LHCN-M2 (cell line): ENCODE data around the gene TMX1. TPM values are rescaled to one million over a fixed set of nuclear protein-coding genes. Genes with fewer than 3 reads are reported as not detected.

Experiments used
- DNase-seq: peaks from one replicate; pipeline ENCODE4 v3.0.0-alpha.2; 2012; ENCODE audit warnings: low read depth
- total RNA-seq: library from RNA; depleted of rRNA; stranded (reverse); fragments of >200 nt; gene quantifications from 2 replicates; pipeline ENCODE4 v1.2.3, GENCODE V29; 2014

The TMX1 gene
- total RNA-seq, 1 experiment from 2014 or later: 93.9 TPM

DNA sequence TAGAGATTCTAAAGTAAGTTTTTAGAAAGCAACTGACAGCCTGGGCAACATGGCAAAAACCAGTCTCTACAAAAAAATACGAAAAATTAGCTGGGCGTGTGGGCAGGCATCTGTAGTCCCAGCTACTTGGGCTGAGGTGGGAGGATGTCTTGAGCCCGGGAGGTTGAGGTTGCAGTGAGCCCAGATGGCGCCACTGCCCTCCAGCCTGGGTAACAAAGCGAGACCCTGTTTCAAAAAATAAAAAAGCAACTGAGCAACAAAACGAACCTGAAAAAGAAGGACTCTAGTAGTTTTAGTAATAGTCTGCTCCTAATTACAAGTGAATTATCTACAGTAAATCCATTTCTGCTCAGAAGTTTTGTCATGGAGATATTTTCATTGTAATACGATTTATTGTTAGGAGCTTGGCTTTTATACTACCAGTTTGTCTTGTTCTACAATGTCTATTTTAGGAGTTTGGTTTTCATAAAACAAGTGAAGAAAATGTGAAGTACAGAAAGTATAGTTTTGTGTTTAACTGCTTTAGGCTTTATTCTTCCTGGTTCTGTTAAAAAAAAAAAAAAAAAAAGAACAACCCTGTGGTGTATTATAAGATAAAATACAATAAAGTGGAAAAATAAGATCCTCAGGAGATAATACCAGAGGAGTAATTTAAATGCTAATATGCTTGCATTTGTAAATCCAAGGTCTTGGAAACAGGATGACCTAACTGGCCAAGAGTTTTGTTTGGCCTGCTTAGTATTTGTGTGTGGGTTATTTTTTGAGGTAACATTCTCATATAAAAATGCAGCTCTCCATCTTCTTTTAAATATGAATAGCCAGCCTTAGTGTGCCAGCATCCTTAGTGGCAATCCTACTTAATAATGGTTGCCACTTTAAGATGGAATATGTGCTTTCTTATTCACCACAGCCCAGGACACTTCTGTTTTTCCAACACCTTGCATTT lies 2.8 kb downstream of the TMX1 start:
- DNase-seq: no peak

DNA sequence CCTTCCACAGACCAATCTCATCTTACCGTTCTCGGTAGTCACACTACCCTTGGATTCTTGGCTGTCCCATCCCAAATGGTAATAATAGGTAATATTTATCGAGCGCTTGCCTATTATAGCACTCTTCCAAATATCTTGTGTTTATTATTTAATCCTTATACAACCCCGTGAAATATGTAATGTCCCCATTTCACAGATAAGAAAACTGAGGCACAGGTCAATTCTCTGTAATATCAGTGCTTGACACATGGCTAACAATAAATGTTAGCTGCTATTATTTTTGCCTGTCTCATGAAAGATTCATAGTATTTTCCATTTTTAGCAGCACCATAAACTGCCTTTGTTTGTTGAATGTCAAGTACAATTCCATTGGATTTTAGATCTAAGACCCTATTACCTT lies 4.5 kb downstream of the TMX1 start:
- no peak for DNase-seq

DNA sequence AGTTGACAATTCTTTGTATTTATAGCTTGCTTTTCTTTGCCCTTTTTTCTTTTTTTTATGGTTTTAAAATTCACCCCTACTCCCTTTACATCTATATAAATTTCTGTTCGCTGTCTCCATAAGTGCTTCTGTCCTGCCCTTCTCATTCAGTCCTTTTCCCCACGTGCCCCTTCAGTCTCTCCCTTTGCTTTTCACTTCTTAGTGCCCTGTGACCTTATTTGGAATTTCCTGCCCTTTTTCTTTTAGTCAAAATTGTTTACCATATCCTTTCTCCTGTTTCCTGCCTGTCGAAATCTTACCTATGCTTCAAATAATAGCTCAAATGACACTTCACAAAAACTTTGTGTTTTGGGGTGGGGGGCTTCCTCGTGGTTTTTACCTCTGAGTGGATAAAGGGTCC lies 6.0 kb downstream of the TMX1 start:
- no peak for DNase-seq

DNA sequence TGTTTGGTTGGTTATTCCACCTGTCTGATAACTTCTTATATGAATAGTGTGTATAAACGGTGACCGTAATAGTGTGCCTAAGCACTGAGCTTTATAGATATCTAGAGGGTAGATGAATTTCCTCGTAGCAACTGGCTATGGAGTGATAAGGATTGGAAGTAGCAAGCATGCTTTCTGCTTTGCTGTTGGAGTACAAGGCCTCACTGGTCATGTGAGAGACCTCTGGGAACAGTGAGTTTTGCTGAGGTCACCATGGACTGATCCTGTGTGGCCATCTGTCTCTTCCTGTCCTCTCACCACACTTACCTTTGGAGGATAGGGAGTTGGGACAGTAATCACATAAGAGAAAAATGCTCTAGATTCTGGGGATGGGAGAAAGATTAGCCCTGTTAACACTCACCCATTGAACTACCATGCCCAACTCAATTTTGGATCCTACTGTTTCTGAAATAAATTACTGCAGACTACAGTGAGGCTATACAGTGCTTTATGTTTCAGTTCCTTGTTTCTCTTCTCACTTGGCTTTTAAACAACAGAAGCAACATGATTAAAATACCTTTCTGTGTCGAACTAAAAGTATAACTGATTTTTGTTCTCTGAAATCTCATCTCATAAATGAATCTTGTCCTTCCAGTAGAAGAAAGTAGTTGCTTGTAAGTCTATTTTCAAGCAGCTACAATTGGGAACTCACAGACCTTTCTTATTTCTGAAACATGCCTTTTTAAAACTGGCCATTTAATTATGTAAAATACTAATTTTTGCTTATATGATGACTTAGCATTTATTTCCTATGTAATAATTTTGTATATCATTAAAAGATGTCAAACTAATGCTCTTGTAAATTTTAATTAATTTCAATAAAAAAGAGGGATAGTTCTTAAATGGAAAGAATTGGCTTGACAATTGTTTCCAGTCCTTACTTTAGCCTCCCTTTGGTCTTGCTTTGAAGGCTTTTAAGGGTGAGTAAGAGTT lies 8.3 kb downstream of the TMX1 start:
- no peak for DNase-seq

DNA sequence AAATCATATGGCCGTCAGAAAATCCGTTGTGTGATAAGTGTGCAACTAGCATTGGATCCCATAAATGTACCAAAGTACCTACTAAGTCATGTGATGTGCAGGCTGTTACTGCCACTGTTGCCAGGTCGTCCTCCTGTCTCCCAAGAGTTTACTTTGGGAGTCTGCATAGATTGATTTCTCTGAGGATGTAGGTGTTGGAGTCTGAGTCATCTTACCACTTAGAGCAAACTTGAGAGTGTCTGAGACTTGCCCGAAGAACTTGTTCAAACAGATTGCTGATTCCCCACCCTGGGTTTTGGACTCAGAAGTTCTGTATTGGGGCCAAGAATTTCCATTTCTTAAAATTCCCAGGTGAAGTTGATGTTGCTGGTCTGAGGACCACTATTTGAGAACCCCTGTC lies 11.4 kb downstream of the TMX1 start:
- no peak for DNase-seq

DNA sequence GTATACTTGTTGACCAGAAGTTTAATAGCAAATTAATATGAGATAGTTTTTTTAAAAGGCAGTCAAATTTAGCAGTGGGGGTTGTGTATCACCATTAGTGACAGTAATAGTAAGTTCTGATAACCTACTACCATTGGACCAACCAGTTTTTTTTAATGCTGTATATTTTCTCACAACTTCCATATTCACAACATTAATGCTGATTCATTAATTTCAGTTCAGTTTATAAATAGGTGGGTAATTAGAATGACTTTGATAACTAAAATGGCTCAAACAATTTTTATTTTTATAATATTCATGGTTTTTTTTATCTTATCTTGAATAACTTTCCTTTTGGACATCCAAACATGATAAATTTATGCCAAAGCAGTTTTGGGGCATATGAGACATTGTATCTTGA lies 13.8 kb downstream of the TMX1 start:
- no peak for DNase-seq

DNA sequence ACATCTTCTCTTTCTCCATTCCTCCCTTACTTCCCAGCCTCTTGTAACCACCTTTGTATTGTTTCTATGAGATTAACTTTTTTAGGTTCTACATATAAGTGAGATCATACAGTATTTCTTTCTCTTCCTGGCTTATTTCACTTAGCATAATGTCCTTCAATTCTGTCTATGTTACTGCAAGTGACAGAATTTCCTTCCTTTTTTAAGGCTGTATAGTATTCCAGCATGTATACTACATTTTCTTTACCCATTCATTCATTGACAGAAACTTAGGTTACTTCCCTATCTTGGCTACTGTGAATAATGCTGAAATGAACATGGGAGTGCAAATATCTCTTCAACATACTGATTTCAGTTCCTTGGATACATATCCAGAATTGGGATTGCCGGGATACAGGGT lies 18.2 kb downstream of the TMX1 start:
- DNase-seq: no peak

DNA sequence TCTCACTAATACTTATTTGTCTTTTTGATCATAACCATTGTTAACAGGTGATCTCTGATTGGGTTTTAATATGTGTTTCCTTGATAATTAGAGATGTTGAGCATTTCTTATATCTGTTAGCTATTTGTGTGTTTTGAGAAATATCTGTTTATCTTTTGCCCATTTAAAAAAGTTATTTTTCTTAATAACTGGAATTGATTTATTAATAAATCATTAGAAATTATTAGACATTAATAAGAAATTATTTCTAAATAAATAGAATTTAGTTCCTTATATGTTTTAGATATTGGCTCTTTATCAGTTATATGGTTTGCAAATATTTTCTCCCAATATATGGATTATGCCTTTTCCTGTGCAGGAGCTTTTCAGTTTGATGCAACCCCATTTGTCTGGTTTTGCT lies 18.7 kb downstream of the TMX1 start:
- no peak for DNase-seq

DNA sequence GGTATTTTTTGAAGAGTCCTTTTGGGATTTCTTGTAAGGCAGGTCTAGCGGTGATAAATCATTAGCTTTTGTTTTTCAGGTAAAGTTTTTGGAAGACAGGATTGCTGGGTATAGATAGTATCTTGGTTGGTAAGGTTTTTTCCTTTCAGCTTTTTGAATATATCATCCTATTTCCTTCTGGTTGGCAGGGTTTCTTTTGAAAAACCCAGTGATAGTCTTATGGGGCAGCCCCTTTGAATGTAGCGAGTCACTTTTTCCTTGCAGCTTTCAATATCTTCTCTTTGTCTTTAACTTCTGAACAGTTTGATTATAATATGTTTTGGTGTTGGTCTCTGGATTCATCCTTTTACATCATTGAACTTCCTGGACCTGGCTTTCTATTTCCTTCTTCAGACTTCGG lies 20.2 kb downstream of the TMX1 start:
- DNase-seq: no peak

DNA sequence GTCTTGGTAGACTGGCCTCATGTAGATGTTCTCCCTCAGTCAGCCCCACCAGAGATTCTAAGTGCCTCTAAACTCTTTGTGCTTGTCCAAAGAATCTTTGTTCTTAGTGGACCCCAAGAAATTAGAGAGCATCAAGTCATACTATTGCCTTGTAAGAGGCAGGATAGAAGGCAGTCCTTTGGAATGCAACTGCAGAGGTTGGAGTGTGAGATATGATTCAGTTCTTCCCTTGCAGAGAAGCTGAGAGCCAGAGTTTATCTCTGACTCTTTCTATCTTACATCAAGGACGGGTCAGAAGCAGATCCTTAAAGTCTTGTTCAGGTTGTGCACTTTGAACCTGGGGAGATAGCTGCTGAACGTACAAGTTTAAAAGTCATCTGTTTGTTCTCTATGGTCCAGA lies 21.1 kb downstream of the TMX1 start:
- DNase-seq: no peak

DNA sequence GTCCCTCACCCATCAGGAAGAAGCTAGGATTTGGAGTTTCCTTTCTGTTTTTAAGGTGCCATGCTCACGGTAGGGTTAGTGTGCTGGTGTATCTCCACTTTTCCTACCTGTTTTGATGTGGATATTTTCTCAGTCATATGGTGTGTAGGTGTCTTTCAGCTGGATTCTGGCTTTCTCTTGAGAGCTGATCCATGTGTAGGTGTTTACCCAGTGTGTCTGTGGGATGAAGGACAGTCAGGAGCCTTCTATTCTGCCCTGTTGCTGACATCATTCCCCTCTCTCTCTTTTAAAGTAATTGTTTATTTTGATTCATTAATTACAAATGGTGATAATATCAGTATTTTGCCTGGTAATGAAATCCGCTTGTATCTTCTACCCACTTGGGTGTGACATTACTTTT lies 22.8 kb downstream of the TMX1 start:
- no peak for DNase-seq

DNA sequence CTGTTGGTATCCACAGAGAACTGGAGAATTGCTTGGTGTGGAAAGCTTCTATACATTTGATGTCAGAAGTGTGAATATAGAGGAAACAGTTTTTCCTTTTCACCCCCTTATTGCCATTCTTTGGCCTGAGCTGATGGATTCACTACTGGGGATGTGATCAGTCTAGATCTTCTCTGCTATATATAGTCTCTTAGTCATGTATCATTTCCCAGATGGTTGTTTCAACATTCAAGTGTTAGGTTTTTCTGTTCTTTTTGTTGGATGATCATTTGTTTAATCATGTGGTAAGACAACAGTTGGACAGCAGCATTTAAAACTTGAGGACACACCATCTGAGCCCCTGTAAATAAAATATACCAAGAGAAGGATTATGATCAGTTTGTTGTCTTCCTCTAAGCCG lies 29.6 kb downstream of the TMX1 start:
- DNase-seq: peak; percentile 5

DNA sequence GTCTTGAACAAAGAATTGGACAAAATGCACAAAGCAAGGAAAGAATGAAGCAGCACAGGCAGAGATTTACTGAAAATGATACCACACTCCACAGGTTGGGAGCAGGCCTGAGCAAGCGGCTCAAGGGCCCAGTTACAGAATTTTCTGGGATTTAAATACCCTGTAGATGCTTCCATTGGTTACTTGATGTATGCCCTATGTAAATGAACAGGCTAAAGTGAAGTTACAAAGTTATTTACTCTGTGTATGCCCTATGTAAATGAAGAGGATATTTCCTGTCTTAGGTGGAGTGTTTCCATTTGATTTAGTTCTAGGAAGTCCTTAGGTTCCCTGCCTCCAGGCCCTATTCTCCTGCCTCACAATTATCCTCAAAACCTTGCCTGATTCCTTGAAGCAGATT lies 36.6 kb downstream of the TMX1 start:
- DNase-seq: no peak

DNA sequence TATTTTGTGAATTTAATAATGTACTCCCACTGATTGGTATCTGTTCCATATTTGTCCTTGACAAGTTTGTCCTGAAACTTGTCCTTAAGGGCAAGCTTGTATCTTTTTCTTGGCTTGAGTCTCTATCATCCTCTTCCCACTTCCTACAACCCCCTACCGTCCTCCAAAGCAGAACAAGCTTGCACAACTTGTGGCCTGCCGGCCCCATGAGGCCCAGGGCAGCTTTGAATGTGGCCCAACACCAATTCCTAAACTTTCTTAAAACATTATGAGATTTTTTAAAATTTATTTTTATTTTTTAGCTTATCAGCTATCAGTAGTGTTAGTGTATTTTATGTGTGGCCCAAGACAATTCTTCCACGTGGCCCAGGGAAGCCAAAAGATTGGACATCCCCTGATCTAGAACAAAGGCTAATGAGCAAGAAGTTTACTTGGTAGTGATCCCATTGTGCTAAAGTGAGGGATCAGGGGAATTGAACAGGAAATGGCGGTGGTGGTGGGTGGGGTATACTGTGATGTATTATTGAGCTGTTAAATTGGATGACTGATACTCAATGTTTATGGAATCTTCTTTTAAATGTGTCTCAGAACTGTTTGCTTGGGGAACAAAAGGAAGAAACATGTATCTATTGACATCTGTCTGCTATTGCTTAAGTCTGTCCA lies 37.8 kb downstream of the TMX1 start:
- DNase-seq: no peak

DNA sequence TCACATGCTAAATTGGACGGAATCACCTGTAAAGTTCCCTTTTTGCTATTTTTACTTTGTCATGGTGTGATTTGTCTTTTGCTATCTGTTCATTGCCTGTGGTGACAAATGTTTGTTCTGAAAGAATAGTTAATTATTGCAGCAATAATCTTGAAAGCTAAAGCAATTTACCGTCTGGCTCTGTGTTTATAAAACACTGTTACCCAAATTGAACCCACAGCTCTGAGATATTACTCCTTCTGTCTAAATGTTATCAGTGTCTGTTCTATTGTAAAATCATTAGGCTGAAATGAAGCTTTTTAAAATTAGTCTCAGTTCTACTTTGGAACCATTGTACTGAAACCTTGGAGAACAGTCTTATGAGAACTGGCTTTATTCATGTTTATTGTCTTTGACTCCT lies 42.5 kb downstream of the TMX1 start:
- DNase-seq: no peak

DNA sequence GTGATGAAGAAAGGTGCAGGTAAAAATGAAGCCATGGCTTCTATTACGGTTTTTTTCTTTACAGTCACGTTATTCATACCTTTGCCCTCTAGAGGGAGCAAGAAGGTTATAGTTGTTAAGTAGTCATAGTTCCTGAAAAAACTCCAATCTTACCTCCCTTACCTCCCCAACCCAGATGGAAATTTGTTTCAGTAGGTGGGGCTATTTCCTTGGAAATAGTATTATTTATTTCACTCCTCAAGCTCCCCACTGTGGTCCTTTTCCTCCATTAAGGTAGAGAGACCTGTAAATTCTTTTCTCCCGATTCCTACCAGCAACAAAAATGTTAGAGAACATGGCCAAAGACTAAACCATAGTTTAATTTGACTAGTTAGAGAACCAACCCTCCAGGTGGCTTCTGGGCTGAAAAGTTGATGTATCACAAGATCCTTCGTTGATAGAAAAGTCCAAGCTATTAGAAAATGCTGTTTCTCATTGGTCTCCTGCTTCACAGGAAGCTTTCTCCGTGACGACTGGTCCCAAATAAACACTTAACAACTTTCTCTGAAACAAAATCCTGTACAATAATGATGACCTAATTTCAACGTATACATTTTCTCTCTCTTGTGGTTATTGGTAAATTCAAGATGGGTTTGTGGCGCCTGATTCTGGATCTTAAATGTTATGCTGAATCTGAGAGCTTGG lies 43.5 kb downstream of the TMX1 start:
- peak; percentile 88 for DNase-seq

DNA sequence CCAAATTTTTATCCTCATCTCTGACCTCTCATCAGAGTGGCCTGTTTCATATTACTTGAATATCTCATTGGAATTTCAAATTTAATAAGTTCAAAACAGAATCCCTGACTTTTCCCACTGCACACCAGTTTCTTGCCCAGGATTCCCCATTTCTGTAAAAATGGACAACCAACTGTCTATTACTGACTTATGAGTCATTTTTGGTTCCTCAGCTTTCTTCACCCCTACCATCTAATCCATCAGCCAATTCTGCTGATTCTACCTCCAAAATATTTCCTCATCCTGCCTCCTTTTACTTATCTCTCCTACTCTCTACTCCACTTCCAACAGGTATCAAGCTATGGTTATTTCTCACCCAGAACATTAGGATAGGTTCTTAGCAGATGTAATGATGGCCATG lies 44.2 kb downstream of the TMX1 start:
- peak; percentile 17 for DNase-seq

DNA sequence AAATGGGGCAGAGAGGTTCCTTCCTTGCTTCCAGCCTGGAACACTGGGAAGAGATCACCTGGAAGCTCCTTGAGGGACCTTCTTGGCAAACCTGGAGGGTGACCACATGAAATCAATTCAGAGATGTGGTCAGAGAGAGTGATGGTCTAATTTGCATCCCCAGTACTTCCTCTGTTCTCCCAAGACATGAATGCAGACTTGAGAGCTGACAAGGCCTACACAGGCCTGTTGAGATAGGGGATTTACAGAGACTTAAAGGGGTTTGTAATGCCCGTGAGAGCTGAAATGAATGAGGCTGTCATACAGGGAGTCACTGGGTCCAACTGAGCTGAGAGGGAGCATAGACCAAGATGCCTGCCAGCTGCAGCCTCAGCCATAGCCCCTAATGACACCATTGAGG lies 45.1 kb downstream of the TMX1 start:
- no peak for DNase-seq

DNA sequence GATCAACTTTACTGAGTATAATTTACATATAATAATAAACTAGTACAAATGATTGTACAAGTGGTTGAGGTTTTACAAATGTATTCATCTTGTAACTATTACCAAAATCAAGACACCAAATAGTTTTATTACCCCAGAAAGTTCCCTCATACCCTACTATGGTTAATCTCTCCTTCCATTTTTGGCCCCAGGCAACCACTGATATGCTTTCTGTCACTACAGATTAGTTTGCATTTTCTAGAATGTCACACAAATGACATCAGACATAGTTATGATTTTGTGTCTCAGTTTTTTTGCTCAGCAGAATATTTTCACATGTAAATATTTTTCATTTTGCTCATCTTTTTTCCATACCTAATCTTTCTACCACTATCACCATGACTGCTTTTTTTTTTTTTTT lies 49.1 kb downstream of the TMX1 start:
- DNase-seq: no peak

DNA sequence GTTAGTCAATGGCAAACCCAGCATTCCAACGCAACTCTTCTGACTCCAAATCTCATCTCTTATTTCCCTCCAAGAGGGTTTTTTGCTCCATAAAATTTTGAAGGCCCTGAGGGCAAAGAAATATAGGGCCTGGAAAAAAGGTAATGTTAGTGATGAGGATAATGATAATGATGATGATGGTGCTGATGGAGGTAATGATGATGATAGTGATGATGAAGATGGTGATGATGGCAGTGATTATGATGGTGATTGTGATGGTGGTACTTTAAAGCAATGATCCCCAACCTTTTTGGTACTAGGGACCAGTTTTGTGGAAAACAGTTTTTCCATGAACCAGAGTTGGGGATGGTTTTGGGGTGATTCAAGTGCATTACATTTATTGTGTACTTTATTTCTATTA lies 50.1 kb downstream of the TMX1 start:
- DNase-seq: no peak

DNA sequence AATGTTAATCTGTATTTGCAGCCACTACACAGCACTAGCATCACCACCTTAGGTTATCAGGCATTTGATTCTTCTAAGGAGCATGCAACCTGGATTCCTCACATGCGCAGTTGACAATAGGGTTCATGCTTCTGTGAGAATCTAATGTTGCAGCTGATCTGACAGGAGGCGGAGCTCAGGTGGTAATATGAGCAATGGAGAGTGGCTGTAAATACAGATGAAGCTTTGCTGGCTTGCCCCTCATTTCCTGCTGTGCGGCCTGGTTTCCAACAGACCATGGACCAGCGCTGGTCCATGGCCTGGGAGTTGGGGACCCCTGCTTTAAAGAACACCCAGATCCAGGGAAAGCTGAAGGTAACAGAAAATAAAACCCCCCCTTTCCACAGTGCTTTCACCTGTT lies 51.0 kb downstream of the TMX1 start:
- DNase-seq: no peak
